A673 (cell line): Measurements from ENCODE around the gene SRRM4. TPM values are rescaled to one million over a fixed set of nuclear protein-coding genes. Genes with fewer than 3 reads are reported as not detected.

Experiments used
- BruUV-seq: library from RNA; stranded (reverse); fragments of 400-500 nt; replicated peaks from 2 replicates; lab custom pipeline; 2021; lab: Mats Ljungman, UMichigan
- CTCF ChIA-PET: fragments of 300-600 bp; sonication (Branson Sonifier 250); formaldehyde crosslinking; loops from one replicate; lab custom pipeline; 2022; ENCODE audit warnings: antibody characterized with exemption; lab: Charles Lee
- POLR2A ChIA-PET: fragments of 300-600 bp; sonication (Branson Sonifier 250); formaldehyde crosslinking; loops from one replicate; lab custom pipeline; 2022; ENCODE audit warnings: antibody characterized with exemption; ENCODE audit not compliant: low non-redundant PET; lab: Charles Lee
- DNase-seq: peaks from one replicate; pipeline ENCODE4 v3.0.0-alpha.2; 2015; ENCODE audit warnings: low spot score
- H3K27ac ChIP-seq: fragments of 200-600 bp; sonication (generic); 2 replicates; pipeline ENCODE4 v1.5.1; 2016; ENCODE audit warnings: mixed run types, low read depth, mild to moderate bottlenecking, mixed read lengths, antibody characterized with exemption, low read length; ENCODE audit not compliant: poor library complexity, severe bottlenecking
- H3K27me3 ChIP-seq: fragments of 200-600 bp; sonication (generic); replicated peaks from 2 replicates; pipeline ENCODE4 v1.6.1; 2017; ENCODE audit warnings: mixed run types, low read depth, mild to moderate bottlenecking, mixed read lengths, antibody characterized with exemption, low read length; ENCODE audit not compliant: insufficient read depth, poor library complexity
- H3K36me3 ChIP-seq: fragments of 200-600 bp; sonication (generic); 2 replicates; pipeline ENCODE4 v1.6.1; 2016; ENCODE audit warnings: mixed run types, mild to moderate bottlenecking, mixed read lengths, antibody characterized with exemption, low read length; ENCODE audit not compliant: insufficient read depth, poor library complexity, severe bottlenecking
- H3K4me1 ChIP-seq: fragments of 200-600 bp; sonication (generic); 2 replicates; pipeline ENCODE4 v1.6.1; 2017; ENCODE audit warnings: mixed run types, mild to moderate bottlenecking, mixed read lengths, antibody characterized with exemption, low read length; ENCODE audit not compliant: insufficient read depth, poor library complexity, severe bottlenecking
- H3K4me3 ChIP-seq: fragments of 200-600 bp; sonication (generic); 2 replicates; pipeline ENCODE4 v1.5.1; 2016; ENCODE audit warnings: low read depth, mixed run types, mild to moderate bottlenecking, mixed read lengths, low read length; ENCODE audit not compliant: poor library complexity, severe bottlenecking
- H3K9me3 ChIP-seq: fragments of 200-600 bp; sonication (generic); 2 replicates; pipeline ENCODE4 v1.6.1; 2016; ENCODE audit warnings: mixed run types, low read depth, mild to moderate bottlenecking, mixed read lengths, antibody characterized with exemption, low read length; ENCODE audit not compliant: poor library complexity, severe bottlenecking
- EZH2 ChIP-seq: fragments of 200-600 bp; sonication (generic); IDR thresholded peaks from 2 replicates; pipeline ENCODE4 v1.6.1; 2017; ENCODE audit warnings: borderline replicate concordance, low read depth, mild to moderate bottlenecking, mixed read lengths, antibody characterized with exemption, low read length; ENCODE audit not compliant: poor library complexity, severe bottlenecking
- intact Hi-C: fragments of 100-400 bp; cut with micrococcal nuclease; formaldehyde crosslinking; loops from one replicate; pipeline ENCODE4 v1.10.0; 2022; ENCODE audit not compliant: unreplicated experiment
- total RNA-seq: library from RNA; stranded (reverse); gene quantifications from 2 replicates; pipeline ENCODE4 v1.2.3, GENCODE V29; 2021
- TF ChIP-seq, protein P1 (sequence below): fragments of 300-800, 200-600 bp; sonication (generic); conservative IDR thresholded peaks from 2 replicates; pipeline ENCODE4 v1.5.1; 2017; ENCODE audit warnings: low read depth, mild to moderate bottlenecking, antibody characterized with exemption, low read length, moderate library complexity, mixed read lengths

The SRRM4 gene
- total RNA-seq, 1 experiment from 2014 or later = not detected

DNA sequence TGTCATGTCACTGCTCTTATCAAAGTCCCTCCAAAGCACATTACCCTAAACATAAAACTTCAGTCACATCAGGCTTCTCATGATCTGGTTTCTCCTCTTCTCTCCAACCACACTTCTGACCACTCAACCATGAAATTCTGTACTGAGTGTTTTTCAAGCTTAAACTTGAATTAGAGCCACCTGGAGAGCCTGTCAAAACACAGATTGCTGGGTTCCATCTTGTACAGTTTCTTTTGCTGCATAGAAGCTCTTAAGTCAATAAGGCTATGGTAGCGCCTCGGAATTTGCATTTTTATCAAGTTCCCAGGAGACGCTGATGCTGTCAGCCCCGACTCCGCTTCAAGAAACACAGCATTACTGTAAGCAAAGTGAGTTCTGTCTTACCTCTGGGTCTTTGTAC, 16.4 kb upstream of the SRRM4 start:
- intact Hi-C loops = no loop called here

DNA sequence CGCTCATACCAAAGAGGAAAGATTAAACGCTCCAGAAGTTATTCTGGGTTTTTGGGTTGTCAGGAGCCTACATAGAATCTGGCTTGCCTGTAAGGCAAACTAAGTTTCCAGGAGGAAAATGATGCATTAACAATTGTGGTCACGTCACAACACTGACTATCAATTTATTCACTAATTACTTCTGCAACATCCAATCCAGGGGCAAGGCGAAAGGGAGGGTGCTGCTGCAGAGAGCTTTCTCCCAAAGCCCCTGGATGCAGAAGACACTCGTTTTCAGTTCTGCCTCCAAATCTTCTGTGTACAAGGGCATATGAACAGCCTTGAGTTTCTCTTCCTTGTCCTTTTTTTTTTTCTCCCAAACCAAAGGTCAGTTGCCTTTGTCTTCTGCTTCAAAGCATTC, 10.5 kb upstream of the SRRM4 start:
- H3K36me3 ChIP-seq = no peaks in the 10 kb centered on the region
- TF ChIP-seq EZH2 = no peak
- TF ChIP-seq, protein P1, sequence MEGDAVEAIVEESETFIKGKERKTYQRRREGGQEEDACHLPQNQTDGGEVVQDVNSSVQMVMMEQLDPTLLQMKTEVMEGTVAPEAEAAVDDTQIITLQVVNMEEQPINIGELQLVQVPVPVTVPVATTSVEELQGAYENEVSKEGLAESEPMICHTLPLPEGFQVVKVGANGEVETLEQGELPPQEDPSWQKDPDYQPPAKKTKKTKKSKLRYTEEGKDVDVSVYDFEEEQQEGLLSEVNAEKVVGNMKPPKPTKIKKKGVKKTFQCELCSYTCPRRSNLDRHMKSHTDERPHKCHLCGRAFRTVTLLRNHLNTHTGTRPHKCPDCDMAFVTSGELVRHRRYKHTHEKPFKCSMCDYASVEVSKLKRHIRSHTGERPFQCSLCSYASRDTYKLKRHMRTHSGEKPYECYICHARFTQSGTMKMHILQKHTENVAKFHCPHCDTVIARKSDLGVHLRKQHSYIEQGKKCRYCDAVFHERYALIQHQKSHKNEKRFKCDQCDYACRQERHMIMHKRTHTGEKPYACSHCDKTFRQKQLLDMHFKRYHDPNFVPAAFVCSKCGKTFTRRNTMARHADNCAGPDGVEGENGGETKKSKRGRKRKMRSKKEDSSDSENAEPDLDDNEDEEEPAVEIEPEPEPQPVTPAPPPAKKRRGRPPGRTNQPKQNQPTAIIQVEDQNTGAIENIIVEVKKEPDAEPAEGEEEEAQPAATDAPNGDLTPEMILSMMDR = no peak
- no peak overlapping the region for H3K27ac ChIP-seq
- intact Hi-C loops = no loop called here
- POLR2A ChIA-PET = no interaction called here
- no peak overlapping the region for H3K4me3 ChIP-seq
- H3K4me1 ChIP-seq = no peaks in the 10 kb centered on the region
- BruUV-seq = no TSS peak
- CTCF ChIA-PET = no interaction called here
- no peaks in the 10 kb centered on the region for H3K9me3 ChIP-seq
- H3K27me3 ChIP-seq = peaks cover 11% of the 10 kb centered on the region
- DNase-seq = no peak

More for the DNA sequence above, 16.4 kb upstream of the SRRM4 start:
- BruUV-seq = no TSS peak
- no peaks in the 10 kb centered on the region for H3K36me3 ChIP-seq
- H3K27ac ChIP-seq = no peak overlapping the region
- no peaks in the 10 kb centered on the region for H3K4me1 ChIP-seq
- no peaks in the 10 kb centered on the region for H3K9me3 ChIP-seq
- ChIA-PET POLR2A (no interaction called here), CTCF (no interaction called here)
- no peak for TF ChIP-seq EZH2
- TF ChIP-seq, protein P1 = no peak
- H3K4me3 ChIP-seq = no peak overlapping the region
- no peak for DNase-seq
- peaks cover 19% of the 10 kb centered on the region for H3K27me3 ChIP-seq

DNA sequence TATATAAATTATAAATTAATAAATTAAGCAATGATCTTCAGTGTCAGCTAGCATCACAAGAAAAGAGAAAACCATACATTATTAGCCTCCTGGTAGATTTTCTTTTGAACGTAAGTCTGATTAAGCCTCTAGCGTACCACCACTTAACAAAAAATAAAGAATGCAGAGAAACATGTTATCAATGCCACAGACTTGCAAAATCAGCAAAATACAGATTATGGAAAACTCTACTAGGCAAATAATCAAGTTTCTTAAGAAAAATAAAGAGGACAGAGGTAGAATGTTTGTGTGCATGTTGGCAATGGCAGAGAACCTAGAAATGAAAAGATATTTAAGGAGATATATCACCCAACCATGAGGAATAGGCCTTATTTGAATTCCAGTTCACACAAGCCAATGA, 8.4 kb upstream of the SRRM4 start:
- Histone ChIP-seq H3K27ac (no peak overlapping the region), H3K27me3 (peaks cover 11% of the 10 kb centered on the region), H3K4me3 (no peak overlapping the region), H3K36me3 (no peaks in the 10 kb centered on the region), H3K4me1 (no peaks in the 10 kb centered on the region), H3K9me3 (no peaks in the 10 kb centered on the region)
- intact Hi-C loops = no loop called here
- CTCF ChIA-PET = no interaction called here
- no peak for DNase-seq
- POLR2A ChIA-PET = no interaction called here
- BruUV-seq = no TSS peak
- TF ChIP-seq, protein P1 = no peak
- no peak for TF ChIP-seq EZH2
